ENCODE results near the gene MRPL58.

GRCh38 chr17:75064460-75064859 lies 52.0 kb downstream of the MRPL58 start:
- TF ChIP-seq NFRKB (IDR thresholded peaks at IDR 0.05) (no peak), HDGF (IDR thresholded peaks at IDR 0.05; ENCODE audit: borderline replicate concordance) (no peak), SUZ12 (IDR thresholded peaks at IDR 0.05) (no peak), ARNT (IDR thresholded peaks at IDR 0.05) (no peak), FOXK2 (IDR thresholded peaks at IDR 0.05) (no peak), FOXM1 (IDR thresholded peaks at IDR 0.05; ENCODE audit: borderline replicate concordance) (no peak), BHLHE40 (IDR thresholded peaks at IDR 0.05; ENCODE audit: borderline replicate concordance) (no peak), SP1 (IDR thresholded peaks at IDR 0.05) (no peak), FOXA1 (IDR thresholded peaks at IDR 0.05) (no peak), ELF4 (IDR thresholded peaks at IDR 0.05) (no peak), TARDBP (IDR thresholded peaks at IDR 0.05) (no peak), L3MBTL2 (conservative IDR thresholded peaks at IDR 0.05) (no peak), LEF1 (IDR thresholded peaks at IDR 0.05; ENCODE audit: borderline replicate concordance) (no peak), PKNOX1 (IDR thresholded peaks at IDR 0.05) (no peak)
